Measurements from ENCODE around the gene USP12. TPM values are rescaled to one million over a fixed set of nuclear protein-coding genes. Genes with fewer than 3 reads are reported as not detected.

USP12 gene
- total RNA-seq, 5 donors from 2014 or later (not counting 1 experiment from before 2014, with no cell fraction given), result 20.9 to 43.6 (median 21.8) TPM

Other genes starting within 250 kb of the USP12 start
- gene RPL21, start 79.7 kb upstream of the USP12 start, total RNA-seq, result 1,000 to 10,000 TPM; 1,968 to 2,258 (median 2,221) TPM
- gene RASL11A, start 99.0 kb upstream of the USP12 start, total RNA-seq, result 1 to 10 TPM in 4 of 5 donors, under 1 TPM in 1; 0.96 to 5.4 (median 2.1) TPM